NOMO-1 treated with dmso at 0.1 percent for 144 hours (cell line): ENCODE results near the gene ACAP3.

Source experiments
- DNase-seq: peaks from one replicate; lab custom pipeline; 2025; ENCODE audit not compliant: unreplicated experiment; lab: John Stamatoyannopoulos, UW

Gene ACAP3

GRCh38 chr1:1314678-1315335 is 7.1 kb upstream of the ACAP3 start:
- DNase-seq, result no peak

- DNase-seq, result no peak
These were observed 6.5 kb upstream of the ACAP3 start for GRCh38 chr1:1314237-1314586.

- DNase-seq, result no peak
These were observed 5.9 kb upstream of the ACAP3 start for GRCh38 chr1:1313500-1314236.

GRCh38 chr1:1312450-1313314 is 5.0 kb upstream of the ACAP3 start:
- no peak for DNase-seq

- no peak for DNase-seq
These were observed 3.7 kb upstream of the ACAP3 start for GRCh38 chr1:1311107-1312104.

- DNase-seq, result no peak
These were observed 2.8 kb upstream of the ACAP3 start for GRCh38 chr1:1310476-1311053.

- no peak for DNase-seq
These were observed 2.3 kb upstream of the ACAP3 start for GRCh38 chr1:1310109-1310385.

- DNase-seq, result no peak
These were observed 1.8 kb upstream of the ACAP3 start for GRCh38 chr1:1309251-1310108.

GRCh38 chr1:1308756-1309250 is 1.1 kb upstream of the ACAP3 start:
- DNase-seq, result no peak

- no peak for DNase-seq
These were observed 338 bp downstream of the ACAP3 start for GRCh38 chr1:1307261-1307922.

- DNase-seq, result no peak
These were observed 969 bp downstream of the ACAP3 start for GRCh38 chr1:1306661-1307260.

GRCh38 chr1:1306070-1306660 is 1.6 kb downstream of the ACAP3 start:
- DNase-seq, result no peak

- peak; percentile 70 for DNase-seq
These were observed 2.2 kb downstream of the ACAP3 start for GRCh38 chr1:1305300-1306069.

GRCh38 chr1:1304331-1305299 is 3.1 kb downstream of the ACAP3 start:
- no peak for DNase-seq

- no peak for DNase-seq
These were observed 4.0 kb downstream of the ACAP3 start for GRCh38 chr1:1303736-1304135.

GRCh38 chr1:1302951-1303509 is 4.7 kb downstream of the ACAP3 start:
- DNase-seq, result no peak
